HG02885 (cell line): Measurements from ENCODE around the gene MGLL.
A peak's percentile ranks its signal among the peaks of the same experiment; 100 is the strongest.

Experiments
- ATAC-seq: cut with Tn5 transposase; IDR thresholded peaks from one replicate; pipeline ENCODE4 v1.9.1; 2021; ENCODE audit warnings: mild to moderate bottlenecking; ENCODE audit not compliant: unreplicated experiment, poor library complexity

The MGLL gene

GRCh38 chr3:127815001-127815400 is 7.3 kb downstream of the MGLL start:
- ATAC-seq = no peak

- no peak for ATAC-seq
These were observed 8.0 kb downstream of the MGLL start for GRCh38 chr3:127814325-127814781.

- ATAC-seq = no peak
These were observed 10.2 kb downstream of the MGLL start for GRCh38 chr3:127812151-127812550.

GRCh38 chr3:127811717-127812116 is 10.6 kb downstream of the MGLL start:
- ATAC-seq = no peak

- no peak for ATAC-seq
These were observed 12.7 kb downstream of the MGLL start for GRCh38 chr3:127809611-127810010.

GRCh38 chr3:127809211-127809610 is 13.1 kb downstream of the MGLL start:
- ATAC-seq = no peak

GRCh38 chr3:127808197-127808596 is 14.1 kb downstream of the MGLL start:
- ATAC-seq = peak; percentile 54

- no peak for ATAC-seq
These were observed 17.1 kb downstream of the MGLL start for GRCh38 chr3:127805026-127805753.

GRCh38 chr3:127804141-127804540 is 18.2 kb downstream of the MGLL start:
- ATAC-seq = no peak

GRCh38 chr3:127803619-127804018 is 18.7 kb downstream of the MGLL start:
- no peak for ATAC-seq

GRCh38 chr3:127802606-127803005 is 19.7 kb downstream of the MGLL start:
- ATAC-seq = no peak

- ATAC-seq = no peak
These were observed 20.5 kb downstream of the MGLL start for GRCh38 chr3:127801731-127802313.

- peak; percentile 43 for ATAC-seq
These were observed 21.8 kb downstream of the MGLL start for GRCh38 chr3:127800508-127800907.

- no peak for ATAC-seq
These were observed 22.7 kb downstream of the MGLL start for GRCh38 chr3:127799476-127800222.

GRCh38 chr3:127798716-127799115 is 23.6 kb downstream of the MGLL start:
- ATAC-seq = no peak

- no peak for ATAC-seq
These were observed 25.5 kb downstream of the MGLL start for GRCh38 chr3:127796831-127797150.

- ATAC-seq = no peak
These were observed 26.1 kb downstream of the MGLL start for GRCh38 chr3:127796045-127796830.

- no peak for ATAC-seq
These were observed 27.3 kb downstream of the MGLL start for GRCh38 chr3:127794972-127795371.

GRCh38 chr3:127794402-127794801 is 27.9 kb downstream of the MGLL start:
- ATAC-seq = no peak

- no peak for ATAC-seq
These were observed 29.6 kb downstream of the MGLL start for GRCh38 chr3:127792541-127793292.
